ENCODE results near the gene TMC3. TPM values are rescaled to one million over a fixed set of nuclear protein-coding genes. Genes with fewer than 3 reads are reported as not detected.

TMC3 gene
- polyA plus RNA-seq, 1 donor (not counting 4 experiments of a cell fraction or from before 2014, with no cell fraction given) = not detected

GRCh38 chr15:81380668-81381067 lies 6.7 kb upstream of the TMC3 start:
- TF ChIP-seq CTCF (optimal IDR thresholded peaks at IDR 0.05 in 1 of 3, IDR thresholded peaks at IDR 0.05 in 1 of 3, conservative IDR thresholded peaks at IDR 0.05 in 1 of 3; ENCODE audit: extremely low read depth in 1 of 3, insufficient read depth in 2 of 3, low read length in 3 of 3) = no peak
- TF ChIP-seq EZH2 (IDR thresholded peaks at IDR 0.05; ENCODE audit: low read length) = no peak
- Histone ChIP-seq H4K20me1 (ENCODE audit: control insufficient read depth, extremely low read depth, insufficient read depth, low read length) (no peaks in the 10 kb centered on the region), H3K4me2 (ENCODE audit: control insufficient read depth, extremely low read depth, insufficient read depth, low read depth, low read length) (no peak overlapping the region), H3K9me1 (ENCODE audit: control insufficient read depth, extremely low read depth, insufficient read depth, low read length) (no peaks in the 10 kb centered on the region), H3K79me2 (ENCODE audit: control insufficient read depth, insufficient read depth, low read length) (no peaks in the 10 kb centered on the region), H3K9ac (ENCODE audit: control insufficient read depth, extremely low read depth, insufficient read depth, low read length) (no peak overlapping the region), H3K27me3 (ENCODE audit: control insufficient read depth, extremely low read depth, insufficient read depth, low read length) (no peaks in the 10 kb centered on the region), H3K36me3 (ENCODE audit: control insufficient read depth in 2 of 2, extremely low read depth in 1 of 2, insufficient read depth in 2 of 2, low read length in 2 of 2) (no peaks in the 10 kb centered on the region), H3K4me1 (ENCODE audit: control insufficient read depth, extremely low read depth, insufficient read depth, low read length) (no peaks in the 10 kb centered on the region), H3K9me3 (ENCODE audit: control insufficient read depth, low read depth, low read length) (no peaks in the 10 kb centered on the region), H2AFZ (ENCODE audit: control insufficient read depth, low read length) (no peak overlapping the region), H3K27ac (ENCODE audit: control insufficient read depth, insufficient read depth, low read length) (no peak overlapping the region), H3K4me3 (ENCODE audit: control insufficient read depth in 2 of 3, extremely low read depth in 1 of 3, insufficient read depth in 2 of 3, low read depth in 1 of 3, low read length in 3 of 3) (no peak overlapping the region)
- no peak for FAIRE-seq
- dilution Hi-C loops (cut with MboI; ENCODE audit: extremely low pct_ligation_motif_present, low sequenced_read_pairs) = no loop called here
- DNase-seq (ENCODE audit: low read depth, low spot score) = no peak

GRCh38 chr15:81380203-81380602 lies 6.2 kb upstream of the TMC3 start:
- no peaks in the 10 kb centered on the region for H3K79me2 ChIP-seq (ENCODE audit: control insufficient read depth, insufficient read depth, low read length)
- no peaks in the 10 kb centered on the region for H4K20me1 ChIP-seq (ENCODE audit: control insufficient read depth, extremely low read depth, insufficient read depth, low read length)
- H3K4me2 ChIP-seq (ENCODE audit: control insufficient read depth, extremely low read depth, insufficient read depth, low read depth, low read length) = no peak overlapping the region
- no peak overlapping the region for H3K9ac ChIP-seq (ENCODE audit: control insufficient read depth, extremely low read depth, insufficient read depth, low read length)
- FAIRE-seq (no peak), DNase-seq (ENCODE audit: low read depth, low spot score) (no peak)
- H3K4me1 ChIP-seq (ENCODE audit: control insufficient read depth, extremely low read depth, insufficient read depth, low read length) = no peaks in the 10 kb centered on the region
- no peaks in the 10 kb centered on the region for H3K36me3 ChIP-seq (ENCODE audit: control insufficient read depth in 2 of 2, extremely low read depth in 1 of 2, insufficient read depth in 2 of 2, low read length in 2 of 2)
- TF ChIP-seq EZH2 (IDR thresholded peaks at IDR 0.05; ENCODE audit: low read length) (no peak), CTCF (optimal IDR thresholded peaks at IDR 0.05 in 1 of 3, IDR thresholded peaks at IDR 0.05 in 1 of 3, conservative IDR thresholded peaks at IDR 0.05 in 1 of 3; ENCODE audit: extremely low read depth in 1 of 3, insufficient read depth in 2 of 3, low read length in 3 of 3) (no peak)
- no peak overlapping the region for H2AFZ ChIP-seq (ENCODE audit: control insufficient read depth, low read length)
- no peaks in the 10 kb centered on the region for H3K27me3 ChIP-seq (ENCODE audit: control insufficient read depth, extremely low read depth, insufficient read depth, low read length)
- no peaks in the 10 kb centered on the region for H3K9me3 ChIP-seq (ENCODE audit: control insufficient read depth, low read depth, low read length)
- H3K9me1 ChIP-seq (ENCODE audit: control insufficient read depth, extremely low read depth, insufficient read depth, low read length) = no peaks in the 10 kb centered on the region
- H3K27ac ChIP-seq (ENCODE audit: control insufficient read depth, insufficient read depth, low read length) = no peak overlapping the region
- dilution Hi-C loops (cut with MboI; ENCODE audit: extremely low pct_ligation_motif_present, low sequenced_read_pairs) = no loop called here
- H3K4me3 ChIP-seq (ENCODE audit: control insufficient read depth in 2 of 3, extremely low read depth in 1 of 3, insufficient read depth in 2 of 3, low read depth in 1 of 3, low read length in 3 of 3) = no peak overlapping the region

Data from keratinocyte (primary cell).